ENCODE results near the gene TULP1. TPM values are rescaled to one million over a fixed set of nuclear protein-coding genes. Genes with fewer than 3 reads are reported as not detected.
"Not testable (repeated sequence)": the region's sequence is repeated elsewhere in the genome, so short reads cannot be mapped to it uniquely, and the experiment has no call there.

The TULP1 gene
- total and polyA plus RNA-seq, 4 donors: not detected

DNA sequence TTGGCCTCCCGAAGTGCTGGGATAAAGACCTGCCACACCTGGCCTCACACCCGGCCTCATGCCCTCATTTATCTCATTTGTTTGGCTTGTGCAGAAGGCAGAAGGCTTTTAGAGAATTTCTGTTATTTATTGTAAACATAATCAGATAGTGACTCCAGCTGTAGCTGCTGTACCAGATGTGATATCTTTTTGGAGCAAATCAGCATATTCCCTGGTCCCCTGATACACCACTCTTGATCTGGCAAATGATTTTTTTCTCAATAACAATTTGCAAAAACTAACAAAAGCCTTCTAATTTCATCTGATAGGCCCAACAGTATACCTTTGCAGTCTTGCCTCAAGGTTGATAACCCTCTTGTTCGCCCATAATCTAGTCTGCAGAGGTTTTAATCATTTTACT, 26.5 kb upstream of the TULP1 start:
- TF ChIP-seq, protein P1, sequence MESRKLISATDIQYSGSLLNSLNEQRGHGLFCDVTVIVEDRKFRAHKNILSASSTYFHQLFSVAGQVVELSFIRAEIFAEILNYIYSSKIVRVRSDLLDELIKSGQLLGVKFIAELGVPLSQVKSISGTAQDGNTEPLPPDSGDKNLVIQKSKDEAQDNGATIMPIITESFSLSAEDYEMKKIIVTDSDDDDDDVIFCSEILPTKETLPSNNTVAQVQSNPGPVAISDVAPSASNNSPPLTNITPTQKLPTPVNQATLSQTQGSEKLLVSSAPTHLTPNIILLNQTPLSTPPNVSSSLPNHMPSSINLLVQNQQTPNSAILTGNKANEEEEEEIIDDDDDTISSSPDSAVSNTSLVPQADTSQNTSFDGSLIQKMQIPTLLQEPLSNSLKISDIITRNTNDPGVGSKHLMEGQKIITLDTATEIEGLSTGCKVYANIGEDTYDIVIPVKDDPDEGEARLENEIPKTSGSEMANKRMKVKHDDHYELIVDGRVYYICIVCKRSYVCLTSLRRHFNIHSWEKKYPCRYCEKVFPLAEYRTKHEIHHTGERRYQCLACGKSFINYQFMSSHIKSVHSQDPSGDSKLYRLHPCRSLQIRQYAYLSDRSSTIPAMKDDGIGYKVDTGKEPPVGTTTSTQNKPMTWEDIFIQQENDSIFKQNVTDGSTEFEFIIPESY (IDR thresholded peaks at IDR 0.05): no peak
- TF ChIP-seq, protein P2, sequence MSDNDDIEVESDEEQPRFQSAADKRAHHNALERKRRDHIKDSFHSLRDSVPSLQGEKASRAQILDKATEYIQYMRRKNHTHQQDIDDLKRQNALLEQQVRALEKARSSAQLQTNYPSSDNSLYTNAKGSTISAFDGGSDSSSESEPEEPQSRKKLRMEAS (IDR thresholded peaks at IDR 0.05): no peak
- TF ChIP-seq RXRA (IDR thresholded peaks at IDR 0.05) (no peak), TAF1 (conservative IDR thresholded peaks at IDR 0.05) (no peak), JUND (IDR thresholded peaks at IDR 0.05) (no peak), HNF4G (IDR thresholded peaks at IDR 0.05) (no peak), FOXA1 (IDR thresholded peaks at IDR 0.05) (no peak)
- WGBS: 86% methylated on average over 3 of the region's 3 CpGs

DNA sequence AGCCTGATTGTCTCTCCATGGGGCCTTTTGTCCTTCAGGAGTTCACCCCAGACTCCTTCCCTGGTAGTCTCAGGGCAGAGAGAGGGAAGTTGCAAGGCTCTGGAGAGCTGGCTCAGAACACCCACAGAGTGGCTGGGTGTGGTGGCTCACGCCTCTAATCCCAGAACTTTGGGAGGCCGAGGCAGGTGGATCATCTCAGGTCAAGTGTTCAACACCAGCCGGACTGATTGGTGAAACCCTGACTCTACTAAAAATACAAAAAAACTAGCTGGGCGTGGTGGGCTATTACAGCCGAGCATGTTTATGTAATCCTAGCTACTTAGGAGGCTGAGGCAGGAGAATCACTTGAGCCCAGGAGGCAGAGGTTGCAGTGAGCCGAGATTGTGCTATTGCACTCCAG, 23.2 kb upstream of the TULP1 start:
- not testable (repeated sequence) for H3K36me3 ChIP-seq (ENCODE audit: control insufficient read depth in 4 of 4, insufficient read depth in 3 of 4, low read depth in 1 of 4, low read length in 3 of 4); H3K4me3 ChIP-seq (ENCODE audit: low read depth in 1 of 3, low read length in 3 of 3); H3K4me1 ChIP-seq (ENCODE audit: control insufficient read depth in 4 of 4, insufficient read depth in 4 of 4, low read length in 3 of 4); H3K9ac ChIP-seq (ENCODE audit: low read depth in 1 of 2, low read length in 2 of 2); H3K27me3 ChIP-seq (ENCODE audit: control insufficient read depth in 4 of 4, insufficient read depth in 4 of 4, low read length in 3 of 4); H3K27ac ChIP-seq (ENCODE audit: low read depth in 1 of 2, low read length in 2 of 2); DNase-seq (ENCODE audit: low spot score); H3K9me3 ChIP-seq (ENCODE audit: control insufficient read depth in 4 of 4, low read length in 3 of 4)
- WGBS: 86% methylated on average over 6 of the region's 6 CpGs

More for the DNA sequence above, 26.5 kb upstream of the TULP1 start:
- DNase-seq (ENCODE audit: low spot score): no peak
- Histone ChIP-seq H3K27me3 (ENCODE audit: control insufficient read depth in 4 of 4, insufficient read depth in 4 of 4, low read length in 3 of 4) (no peaks in the 10 kb centered on the region), H3K27ac (ENCODE audit: low read depth in 1 of 2, low read length in 2 of 2) (no peak overlapping the region), H3K9ac (ENCODE audit: low read depth in 1 of 2, low read length in 2 of 2) (no peak overlapping the region), H3K4me1 (ENCODE audit: control insufficient read depth in 4 of 4, insufficient read depth in 4 of 4, low read length in 3 of 4) (no peaks in the 10 kb centered on the region), H3K36me3 (ENCODE audit: control insufficient read depth in 4 of 4, insufficient read depth in 3 of 4, low read depth in 1 of 4, low read length in 3 of 4) (no peaks in the 10 kb centered on the region), H3K4me3 (ENCODE audit: low read depth in 1 of 3, low read length in 3 of 3) (no peak overlapping the region), H3K9me3 (ENCODE audit: control insufficient read depth in 4 of 4, low read length in 3 of 4) (no peaks in the 10 kb centered on the region)

DNA sequence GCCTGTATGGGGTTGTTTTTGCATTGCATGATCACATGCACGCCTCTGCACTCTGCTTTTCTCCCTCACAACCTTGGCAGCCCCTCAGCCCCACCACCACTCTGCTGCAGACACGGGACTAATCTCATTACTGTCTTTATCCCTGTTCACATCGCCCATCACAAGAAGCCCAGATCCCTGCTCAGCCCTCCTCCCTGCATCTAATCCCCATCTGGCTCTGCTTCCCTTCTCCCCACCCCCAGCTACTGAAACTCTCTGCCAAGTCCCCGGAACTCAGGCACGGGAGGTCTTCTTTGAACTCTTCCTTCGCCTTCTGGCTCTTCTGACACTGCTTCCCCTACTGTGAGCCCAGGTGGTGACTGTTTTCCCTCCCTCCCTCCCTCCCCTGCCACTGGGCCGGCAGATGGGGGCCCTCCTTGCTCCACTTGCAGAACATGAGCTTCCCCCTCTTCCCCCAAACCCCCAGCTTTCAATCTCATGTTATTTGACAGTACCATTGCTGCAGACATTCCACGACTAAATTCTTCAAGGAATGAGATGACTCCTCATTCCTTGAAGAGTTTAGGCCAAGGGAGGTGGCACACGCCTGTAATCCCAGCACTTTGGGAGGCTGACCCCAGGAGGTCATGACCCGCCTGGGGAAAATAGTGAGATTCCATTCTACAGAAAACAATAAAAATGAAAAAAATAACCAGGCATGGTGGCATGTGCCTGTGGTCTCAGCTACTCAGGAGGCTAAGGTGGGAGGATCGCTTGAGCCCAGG, 21.9 kb upstream of the TULP1 start:
- Histone ChIP-seq H3K36me3 (ENCODE audit: control insufficient read depth in 4 of 4, insufficient read depth in 3 of 4, low read depth in 1 of 4, low read length in 3 of 4) (no peaks in the 10 kb centered on the region), H3K27me3 (ENCODE audit: control insufficient read depth in 4 of 4, insufficient read depth in 4 of 4, low read length in 3 of 4) (no peaks in the 10 kb centered on the region), H3K9ac (ENCODE audit: low read depth in 1 of 2, low read length in 2 of 2) (no peak overlapping the region), H3K9me3 (ENCODE audit: control insufficient read depth in 4 of 4, low read length in 3 of 4) (no peaks in the 10 kb centered on the region), H3K27ac (ENCODE audit: low read depth in 1 of 2, low read length in 2 of 2) (no peak overlapping the region), H3K4me3 (ENCODE audit: low read depth in 1 of 3, low read length in 3 of 3) (no peak overlapping the region), H3K4me1 (ENCODE audit: control insufficient read depth in 4 of 4, insufficient read depth in 4 of 4, low read length in 3 of 4) (no peaks in the 10 kb centered on the region)
- 55% methylated on average over 11 of the region's 11 CpGs for WGBS
- DNase-seq (ENCODE audit: low spot score): no peak
- TF ChIP-seq, protein P1 (IDR thresholded peaks at IDR 0.05): no peak
- TF ChIP-seq JUND (IDR thresholded peaks at IDR 0.05): no peak
- no peak for TF ChIP-seq TAF1 (conservative IDR thresholded peaks at IDR 0.05)
- TF ChIP-seq HNF4A (conservative IDR thresholded peaks at IDR 0.05): no peak
- TF ChIP-seq HNF4G (IDR thresholded peaks at IDR 0.05): no peak
- TF ChIP-seq, protein P2 (IDR thresholded peaks at IDR 0.05): no peak
- TF ChIP-seq, protein P3, sequence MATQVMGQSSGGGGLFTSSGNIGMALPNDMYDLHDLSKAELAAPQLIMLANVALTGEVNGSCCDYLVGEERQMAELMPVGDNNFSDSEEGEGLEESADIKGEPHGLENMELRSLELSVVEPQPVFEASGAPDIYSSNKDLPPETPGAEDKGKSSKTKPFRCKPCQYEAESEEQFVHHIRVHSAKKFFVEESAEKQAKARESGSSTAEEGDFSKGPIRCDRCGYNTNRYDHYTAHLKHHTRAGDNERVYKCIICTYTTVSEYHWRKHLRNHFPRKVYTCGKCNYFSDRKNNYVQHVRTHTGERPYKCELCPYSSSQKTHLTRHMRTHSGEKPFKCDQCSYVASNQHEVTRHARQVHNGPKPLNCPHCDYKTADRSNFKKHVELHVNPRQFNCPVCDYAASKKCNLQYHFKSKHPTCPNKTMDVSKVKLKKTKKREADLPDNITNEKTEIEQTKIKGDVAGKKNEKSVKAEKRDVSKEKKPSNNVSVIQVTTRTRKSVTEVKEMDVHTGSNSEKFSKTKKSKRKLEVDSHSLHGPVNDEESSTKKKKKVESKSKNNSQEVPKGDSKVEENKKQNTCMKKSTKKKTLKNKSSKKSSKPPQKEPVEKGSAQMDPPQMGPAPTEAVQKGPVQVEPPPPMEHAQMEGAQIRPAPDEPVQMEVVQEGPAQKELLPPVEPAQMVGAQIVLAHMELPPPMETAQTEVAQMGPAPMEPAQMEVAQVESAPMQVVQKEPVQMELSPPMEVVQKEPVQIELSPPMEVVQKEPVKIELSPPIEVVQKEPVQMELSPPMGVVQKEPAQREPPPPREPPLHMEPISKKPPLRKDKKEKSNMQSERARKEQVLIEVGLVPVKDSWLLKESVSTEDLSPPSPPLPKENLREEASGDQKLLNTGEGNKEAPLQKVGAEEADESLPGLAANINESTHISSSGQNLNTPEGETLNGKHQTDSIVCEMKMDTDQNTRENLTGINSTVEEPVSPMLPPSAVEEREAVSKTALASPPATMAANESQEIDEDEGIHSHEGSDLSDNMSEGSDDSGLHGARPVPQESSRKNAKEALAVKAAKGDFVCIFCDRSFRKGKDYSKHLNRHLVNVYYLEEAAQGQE (IDR thresholded peaks at IDR 0.05): no peak
- TF ChIP-seq RAD21 (IDR thresholded peaks at IDR 0.05): no peak
- TF ChIP-seq, protein P4, sequence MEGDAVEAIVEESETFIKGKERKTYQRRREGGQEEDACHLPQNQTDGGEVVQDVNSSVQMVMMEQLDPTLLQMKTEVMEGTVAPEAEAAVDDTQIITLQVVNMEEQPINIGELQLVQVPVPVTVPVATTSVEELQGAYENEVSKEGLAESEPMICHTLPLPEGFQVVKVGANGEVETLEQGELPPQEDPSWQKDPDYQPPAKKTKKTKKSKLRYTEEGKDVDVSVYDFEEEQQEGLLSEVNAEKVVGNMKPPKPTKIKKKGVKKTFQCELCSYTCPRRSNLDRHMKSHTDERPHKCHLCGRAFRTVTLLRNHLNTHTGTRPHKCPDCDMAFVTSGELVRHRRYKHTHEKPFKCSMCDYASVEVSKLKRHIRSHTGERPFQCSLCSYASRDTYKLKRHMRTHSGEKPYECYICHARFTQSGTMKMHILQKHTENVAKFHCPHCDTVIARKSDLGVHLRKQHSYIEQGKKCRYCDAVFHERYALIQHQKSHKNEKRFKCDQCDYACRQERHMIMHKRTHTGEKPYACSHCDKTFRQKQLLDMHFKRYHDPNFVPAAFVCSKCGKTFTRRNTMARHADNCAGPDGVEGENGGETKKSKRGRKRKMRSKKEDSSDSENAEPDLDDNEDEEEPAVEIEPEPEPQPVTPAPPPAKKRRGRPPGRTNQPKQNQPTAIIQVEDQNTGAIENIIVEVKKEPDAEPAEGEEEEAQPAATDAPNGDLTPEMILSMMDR (IDR thresholded peaks at IDR 0.05; ENCODE audit: low read depth, low read length, missing input control): no peak
- no peak for TF ChIP-seq RXRA (IDR thresholded peaks at IDR 0.05)
- TF ChIP-seq FOXA1 (IDR thresholded peaks at IDR 0.05): no peak
- no peak for TF ChIP-seq YY1 (IDR thresholded peaks at IDR 0.05)
- TF ChIP-seq FOXA2 (IDR thresholded peaks at IDR 0.05): no peak
- TF ChIP-seq SP1 (IDR thresholded peaks at IDR 0.05): no peak
- no peak for TF ChIP-seq NR2F2 (IDR thresholded peaks at IDR 0.05)
- TF ChIP-seq GABPA (IDR thresholded peaks at IDR 0.05 in 1 of 2, conservative IDR thresholded peaks at IDR 0.05 in 1 of 2): no peak
- no peak for TF ChIP-seq EGR1 (IDR thresholded peaks at IDR 0.05; ENCODE audit: low read depth in 2 of 2)
